Measurements from ENCODE around the gene MAD1L1. TPM values are rescaled to one million over a fixed set of nuclear protein-coding genes. Genes with fewer than 3 reads are reported as not detected.

MAD1L1 gene
- total and polyA plus RNA-seq, 2 of the 13 experiments (the other 11 are each of a cell fraction or from before 2014, with no cell fraction given) = 17.4 to 64.7 TPM

DNA sequence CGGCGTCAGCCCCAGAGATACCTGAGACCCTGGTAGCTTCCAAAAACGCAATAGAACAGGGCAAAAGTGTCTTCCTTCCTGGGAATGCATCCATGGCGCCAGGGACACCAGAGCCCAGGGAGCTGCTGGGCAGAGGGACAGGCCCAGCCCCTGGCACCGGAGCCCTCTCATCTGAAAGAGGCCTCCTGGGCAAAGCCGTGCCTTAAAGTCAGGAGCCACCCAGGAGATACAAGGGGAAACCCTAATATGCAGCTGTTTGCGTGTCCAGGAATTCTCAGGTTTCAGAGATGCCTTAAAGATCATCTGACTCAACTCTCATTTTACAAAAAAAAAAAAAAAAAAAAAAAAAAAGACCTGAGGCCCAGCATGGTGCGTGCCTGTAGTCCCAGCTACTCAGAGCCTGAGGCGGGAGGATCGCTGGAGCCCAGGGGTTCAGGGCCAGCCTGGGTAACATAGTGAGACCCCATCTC is 37.3 kb upstream of the MAD1L1 start:
- no TSS peak for BruUV-seq (replicated peaks)
- intact Hi-C loops (cut with micrococcal nuclease; ENCODE audit: unreplicated experiment) = loop anchor here (1.0 kb wide), 1 partner anchor 44 kb away; the partner anchor contains the start of gene SNX8

More for the DNA sequence above, 37.3 kb upstream of the MAD1L1 start:
- no peak overlapping the region for H2AFZ ChIP-seq (ENCODE audit: low read length)
- DNase-seq (ENCODE audit: low spot score) (no peak), ATAC-seq (peak; percentile 26; the same call in 2 of the 3 replicates), FAIRE-seq (no peak)
- CTCF ChIA-PET (ENCODE audit: low intra/inter-chr PET ratio, low total read pairs) = no interaction called here
- in situ Hi-C loops (cut with HindIII; ENCODE audit: extremely low pct_ligation_motif_present, low pct_unique_long_range_greater_than_20kb) = no loop called here
- POLR2A ChIA-PET = interaction anchor here (1.5 to 2.1 kb wide), 2 partner anchors 28 to 84 kb away, joined by 5 to 6 read pairs; partner anchors contain the start of genes EIF3B, MRM2 and NUDT1
- WGBS (ENCODE audit: low lambda C conversion rate) = 90% methylated on average over 8 of the region's 10 CpGs
- H3K79me2 ChIP-seq (ENCODE audit: insufficient read depth, low read length) = no peaks in the 10 kb centered on the region
- H3K27me3 ChIP-seq (ENCODE audit: control insufficient read depth in 1 of 2, insufficient read depth in 2 of 2, low read length in 2 of 2) = no peaks in the 10 kb centered on the region
- H3K9me3 ChIP-seq (ENCODE audit: low read length) = no peaks in the 10 kb centered on the region
- peaks cover 43% of the 10 kb centered on the region for H3K4me1 ChIP-seq (ENCODE audit: insufficient read depth, low read length)
- peaks cover 8 to 25% of the 10 kb centered on the region in 2 experiments; a peak in 3 of 5 replicates for H3K36me3 ChIP-seq (replicated peaks in 1 of 2; ENCODE audit: control insufficient read depth in 1 of 2, insufficient read depth in 2 of 2, low read length in 2 of 2)
- H3K9ac ChIP-seq (ENCODE audit: insufficient read depth, low read depth, low read length) = peak overlapping the region; percentile 31; the same call in 1 of the 2 replicates
- H3K27ac ChIP-seq (ENCODE audit: extremely low read length, insufficient read depth, low read length) = peak overlapping the region; percentile 78
- H3K4me2 ChIP-seq (ENCODE audit: low read depth, low read length) = peak overlapping the region; percentile 66
- TF ChIP-seq CBX5 (CRISPR knock-in tag; IDR thresholded peaks at IDR 0.05; ENCODE audit: borderline replicate concordance) = no peak
- TF ChIP-seq ZKSCAN1 (IDR thresholded peaks at IDR 0.05; ENCODE audit: low read length) = no peak
- no peak for TF ChIP-seq ISL2 (CRISPR knock-in tag; IDR thresholded peaks at IDR 0.05)
- 0 out of 2 replicates have a peak, but pooled peaks have one; percentile 9 for TF ChIP-seq ZNF687 (CRISPR knock-in tag; IDR thresholded peaks at IDR 0.05)
- TF ChIP-seq NFE2L1 (CRISPR knock-in tag; IDR thresholded peaks at IDR 0.05; ENCODE audit: borderline replicate concordance) = no peak
- no peak for TF ChIP-seq ZNF775 (CRISPR knock-in tag; IDR thresholded peaks at IDR 0.05; ENCODE audit: borderline replicate concordance)
- peak; percentile 0; the same call in 1 of the 2 replicates for TF ChIP-seq FOXJ3 (CRISPR knock-in tag; IDR thresholded peaks at IDR 0.05; ENCODE audit: borderline replicate concordance)
- TF ChIP-seq KMT2A (CRISPR knock-in tag; IDR thresholded peaks at IDR 0.05) = 0 out of 2 replicates have a peak, but pooled peaks have one; percentile 8
- no peak for TF ChIP-seq KAT2B (IDR thresholded peaks at IDR 0.05; ENCODE audit: borderline replicate concordance, low read depth, low read length)
- TF ChIP-seq TARDBP (CRISPR knock-in tag; IDR thresholded peaks at IDR 0.05) = no peak
- no peak for TF ChIP-seq NR2F6 (IDR thresholded peaks at IDR 0.05)
- TF ChIP-seq NR2F6 (CRISPR knock-in tag; IDR thresholded peaks at IDR 0.05) = no peak
- TF ChIP-seq NFE2 (CRISPR knock-in tag; IDR thresholded peaks at IDR 0.05) = no peak
- no peak for TF ChIP-seq ZNF138 (CRISPR knock-in tag; IDR thresholded peaks at IDR 0.05; ENCODE audit: low read depth)
- no peak for TF ChIP-seq ZNF230 (CRISPR knock-in tag; IDR thresholded peaks at IDR 0.05)
- no peak for TF ChIP-seq SIX4 (CRISPR knock-in tag; IDR thresholded peaks at IDR 0.05)
- no peak overlapping the region for H3K4me3 ChIP-seq (replicated peaks in 1 of 3; ENCODE audit: insufficient read depth in 1 of 3, low read depth in 2 of 3, low read length in 3 of 3)
- no peaks in the 10 kb centered on the region for H4K20me1 ChIP-seq (ENCODE audit: insufficient read depth, low read length)

All from HepG2 (cell line).